Adipose tissue (tissue), 3 donors: ENCODE measurements around the gene RPS8. TPM values are rescaled to one million over a fixed set of nuclear protein-coding genes. Genes with fewer than 3 reads are reported as not detected.

Experiments used
- H3K27ac ChIP-seq: one replicate; pipeline ENCODE4 v1.5.1; 2013; ENCODE audit warnings: low read depth, low read length
- WGBS, 3 donors: extraction: QIAGEN DNeasy Blood & Tissue Kit; methylation state at CpG; one replicate each; pipeline ENCODE4 v1.1.7; 2013; 5-methylcytosine and 5-hydroxymethylcytosine counted together
- polyA plus RNA-seq, 3 donors: library from polyadenylated mRNA; stranded (reverse); fragments of 200-250 nt; gene quantifications; one replicate each; pipeline ENCODE4 v1.2.3, GENCODE V29; 2013
- donor health status: healthy with polysubstance abuse.
- donor health status: Bipolar disorder and iron deficiency.
- donor health status: healthy.

The RPS8 gene
- polyA plus RNA-seq, 3 donors, result 1,595 to 3,591 (median 2,179) TPM

DNA sequence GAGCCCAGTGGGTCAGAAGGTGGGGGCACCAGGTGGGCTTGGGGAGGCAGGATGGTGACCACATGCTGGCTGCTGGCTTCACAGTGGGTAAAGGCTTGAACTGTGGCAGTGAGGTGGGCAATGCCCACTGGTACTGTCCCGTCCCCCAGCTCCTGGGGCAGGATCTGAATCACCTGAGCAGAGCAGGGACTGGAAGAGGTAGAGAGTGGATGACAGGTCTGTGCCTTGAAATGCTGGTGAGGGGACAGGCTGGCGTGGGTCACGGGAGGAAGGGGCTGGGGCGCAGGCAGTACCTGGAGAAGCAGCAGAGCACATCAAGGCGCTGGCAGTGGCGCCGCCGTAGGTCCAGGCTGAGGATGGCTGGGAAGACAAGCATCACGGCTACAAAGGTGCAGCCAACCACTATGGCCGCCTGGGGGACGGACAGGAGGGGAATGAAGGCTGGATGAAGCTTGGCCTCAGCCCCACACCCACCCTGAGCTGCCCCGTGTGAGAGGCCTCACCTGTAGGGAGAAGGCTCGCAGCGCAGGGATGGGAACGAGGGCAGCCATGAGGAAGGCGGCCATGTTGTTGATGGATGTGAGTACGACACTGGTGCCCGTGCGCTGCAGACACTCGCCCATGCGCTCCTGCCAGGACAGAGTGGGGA is 52.8 kb downstream of the RPS8 start:
- H3K27ac ChIP-seq, result no peak overlapping the region
- WGBS, 3 donors, result 91 to 97% (median 94%) methylated on average over 21 of the region's 21 CpGs

Other genes with a start within 250 kb of the RPS8 start
- 10 to 100 TPM in 2 of 3 donors, 1 to 10 TPM in 1; 9.0 to 24.6 (median 13.3) TPM for gene TMEM53, start 101.1 kb upstream of the RPS8 start, polyA plus RNA-seq
- gene ARMH1, start 100.8 kb upstream of the RPS8 start, polyA plus RNA-seq, result 1 to 10 TPM in 2 of 3 donors, under 1 TPM in 1; 0.56 to 5.1 (median 4.4) TPM
- not detected for gene RNU5D-1, start 44.4 kb upstream of the RPS8 start, polyA plus RNA-seq
- gene KIF2C, start 35.7 kb upstream of the RPS8 start, polyA plus RNA-seq, result under 1 TPM; 0.18 to 0.45 (median 0.45) TPM
- under 1 TPM in 2 of 3 donors, not detected in 1; 0.16 to 0.21 TPM for gene BEST4, start 12.6 kb downstream of the RPS8 start, polyA plus RNA-seq
- 10 to 100 TPM in 2 of 3 donors, 1 to 10 TPM in 1; 6.7 to 50.9 (median 39.8) TPM for gene PLK3, start 24.8 kb downstream of the RPS8 start, polyA plus RNA-seq
- under 1 TPM in 2 of 3 donors, not detected in 1; 0.25 to 0.74 TPM for gene DYNLT4, start 31.8 kb downstream of the RPS8 start, polyA plus RNA-seq
- 10 to 100 TPM in 2 of 3 donors, 1 to 10 TPM in 1; 1.6 to 12.0 (median 10.8) TPM for gene BTBD19, start 33.0 kb downstream of the RPS8 start, polyA plus RNA-seq
- gene PTCH2, start 67.7 kb downstream of the RPS8 start, polyA plus RNA-seq, result under 1 TPM; 0.26 to 0.56 (median 0.37) TPM
- 10 to 100 TPM; 13.5 to 28.0 (median 17.7) TPM for gene EIF2B3, start 211.1 kb downstream of the RPS8 start, polyA plus RNA-seq
- gene HECTD3, start 235.8 kb downstream of the RPS8 start, polyA plus RNA-seq, result 10 to 100 TPM; 32.6 to 45.7 (median 34.2) TPM
- 100 to 1,000 TPM in 2 of 3 donors, 10 to 100 TPM in 1; 34.7 to 104 (median 101) TPM for gene UROD, start 236.7 kb downstream of the RPS8 start, polyA plus RNA-seq